NCI-H1930 (cell line): ENCODE measurements around the gene MAPK13.
"Not testable (repeated sequence)": the region's sequence is repeated elsewhere in the genome, so short reads cannot be mapped to it uniquely, and the experiment has no call there.

Experiments
- DNase-seq, 2 experiments: peaks; one replicate each; lab custom pipeline; 2025; lab: John Stamatoyannopoulos, UW

The MAPK13 gene

GRCh38 chr6:36115412-36115811 lies 14.9 kb upstream of the MAPK13 start:
- DNase-seq: no peak

- DNase-seq: no peak
These were observed 14.0 kb upstream of the MAPK13 start for GRCh38 chr6:36116066-36116864.

GRCh38 chr6:36116943-36117342 lies 13.4 kb upstream of the MAPK13 start:
- no peak for DNase-seq

GRCh38 chr6:36117658-36118549 lies 12.4 kb upstream of the MAPK13 start:
- no peak for DNase-seq

GRCh38 chr6:36118550-36119107 lies 11.7 kb upstream of the MAPK13 start:
- DNase-seq: no peak

GRCh38 chr6:36119209-36119608 lies 11.1 kb upstream of the MAPK13 start:
- DNase-seq: no peak

- DNase-seq: no peak
These were observed 10.3 kb upstream of the MAPK13 start for GRCh38 chr6:36120018-36120417.

- DNase-seq: no peak
These were observed 9.8 kb upstream of the MAPK13 start for GRCh38 chr6:36120539-36120938.

- DNase-seq: no peak
These were observed 9.1 kb upstream of the MAPK13 start for GRCh38 chr6:36120979-36121786.

- DNase-seq: no peak
These were observed 8.4 kb upstream of the MAPK13 start for GRCh38 chr6:36121787-36122494.

GRCh38 chr6:36122495-36123269 lies 7.6 kb upstream of the MAPK13 start:
- no peak for DNase-seq

GRCh38 chr6:36123270-36124139 lies 6.8 kb upstream of the MAPK13 start:
- peak; percentile 54 to 71 for DNase-seq

GRCh38 chr6:36124346-36124745 lies 6.0 kb upstream of the MAPK13 start:
- DNase-seq: not testable (repeated sequence)

- DNase-seq: no peak
These were observed 5.4 kb upstream of the MAPK13 start for GRCh38 chr6:36124881-36125280.

GRCh38 chr6:36125575-36125974 lies 4.7 kb upstream of the MAPK13 start:
- no peak for DNase-seq

GRCh38 chr6:36126121-36126520 lies 4.2 kb upstream of the MAPK13 start:
- no peak for DNase-seq

- DNase-seq: no peak
These were observed 3.5 kb upstream of the MAPK13 start for GRCh38 chr6:36126553-36127458.

GRCh38 chr6:36127462-36128016 lies 2.8 kb upstream of the MAPK13 start:
- DNase-seq: no peak
